IMR-90 (cell line): ENCODE measurements around the gene RSPH3. TPM values are rescaled to one million over a fixed set of nuclear protein-coding genes. Genes with fewer than 3 reads are reported as not detected.

ENCODE experiments used
- ATAC-seq: fragments of 200-7000 bp; cut with Tn5 transposase; 2 replicates; pipeline ENCODE4 v1.9.1; 2020; ENCODE audit warnings: low read depth, mild to moderate bottlenecking, moderate library complexity
- BruUV-seq: library from RNA; stranded (reverse); fragments of 400-500 nt; replicated peaks from 2 replicates; lab custom pipeline; 2021; lab: Mats Ljungman, UMichigan
- CTCF ChIA-PET: fragments of 300-600 bp; formaldehyde crosslinking; extraction: SDS; loops from one replicate; lab custom pipeline; 2021; ENCODE audit warnings: antibody characterized with exemption; lab: Yijun Ruan, JAX
- POLR2A ChIA-PET: fragments of 300-600 bp; sonication (Branson Sonifier 250); formaldehyde crosslinking; loops from one replicate; lab custom pipeline; 2022; ENCODE audit warnings: antibody characterized with exemption; ENCODE audit not compliant: unreplicated experiment; lab: Charles Lee
- DNase-seq: peaks from one replicate; pipeline ENCODE4 v3.0.0; 2013
- H2AFZ ChIP-seq: replicated peaks from 2 replicates; pipeline ENCODE3; 2013; ENCODE audit warnings: low read length, mild to moderate bottlenecking; ENCODE audit not compliant: poor library complexity
- H2AK5ac ChIP-seq: 2 replicates; pipeline ENCODE4 v1.6.1; 2013; ENCODE audit warnings: low read depth, low read length, inconsistent platforms
- H2AK9ac ChIP-seq: replicated peaks from 2 replicates; pipeline ENCODE3; 2013; ENCODE audit warnings: mild to moderate bottlenecking, low read depth, low read length, moderate library complexity; ENCODE audit not compliant: poor library complexity
- H2BK120ac ChIP-seq: 2 replicates; pipeline ENCODE4 v1.6.1; 2013; ENCODE audit warnings: low read depth, low read length, inconsistent platforms
- H2BK15ac ChIP-seq: 3 replicates; pipeline ENCODE4 v1.6.1; 2013; ENCODE audit warnings: low read depth, low read length, inconsistent platforms
- H2BK20ac ChIP-seq: 2 replicates; pipeline ENCODE4 v1.6.1; 2013; ENCODE audit warnings: low read depth, mild to moderate bottlenecking, inconsistent platforms, low read length, moderate library complexity
- H2BK5ac ChIP-seq: 2 replicates; pipeline ENCODE4 v1.6.1; 2013; ENCODE audit warnings: mild to moderate bottlenecking, low read depth, low read length, inconsistent platforms; ENCODE audit not compliant: poor library complexity, severe bottlenecking
- H3K14ac ChIP-seq: replicated peaks from 2 replicates; pipeline ENCODE4 v1.6.1; 2013; ENCODE audit warnings: low read depth, low read length, inconsistent platforms
- H3K18ac ChIP-seq: 2 replicates; pipeline ENCODE4 v1.6.1; 2013; ENCODE audit warnings: low read depth, low read length, control low read depth
- H3K23ac ChIP-seq: 2 replicates; pipeline ENCODE4 v1.6.1; 2013; ENCODE audit warnings: low read depth, low read length, inconsistent platforms
- H3K27ac ChIP-seq: 2 replicates; pipeline ENCODE4 v1.5.1; 2013; ENCODE audit warnings: mild to moderate bottlenecking, control low read depth, low read length; ENCODE audit not compliant: insufficient read depth
- H3K27me3 ChIP-seq: 2 replicates; pipeline ENCODE4 v1.6.1; 2013; ENCODE audit warnings: low read length; ENCODE audit not compliant: control insufficient read depth, insufficient read depth
- H3K36me3 ChIP-seq: 2 replicates; pipeline ENCODE4 v1.6.1; 2013; ENCODE audit warnings: low read length, mixed read lengths; ENCODE audit not compliant: control insufficient read depth, insufficient read depth
- H3K4ac ChIP-seq: 2 replicates; pipeline ENCODE4 v1.6.1; 2013; ENCODE audit warnings: low read depth, low read length, inconsistent platforms
- H3K4me1 ChIP-seq: 2 replicates; pipeline ENCODE4 v1.6.1; 2013; ENCODE audit warnings: low read length, mixed read lengths; ENCODE audit not compliant: control insufficient read depth, insufficient read depth
- H3K4me2 ChIP-seq: 2 replicates; pipeline ENCODE4 v1.6.1; 2013; ENCODE audit warnings: low read depth, mild to moderate bottlenecking, control low read depth, low read length, moderate library complexity
- H3K4me3 ChIP-seq: 2 replicates; pipeline ENCODE4 v1.5.1; 2013; ENCODE audit warnings: low read depth, mild to moderate bottlenecking, control low read depth, low read length, moderate library complexity; ENCODE audit not compliant: insufficient read depth
- H3K56ac ChIP-seq: 2 replicates; pipeline ENCODE4 v1.6.1; 2013; ENCODE audit warnings: low read length, inconsistent platforms; ENCODE audit not compliant: insufficient read depth; ENCODE audit errors: extremely low read depth
- H3K79me1 ChIP-seq, 2 experiments: 2 replicates each; pipeline ENCODE4 v1.6.1; 2013; ENCODE audit warnings: low read length in 2 of 2, inconsistent platforms in 1 of 2, low read depth in 1 of 2
- H3K9ac ChIP-seq: 2 replicates; pipeline ENCODE4 v1.6.1; 2013; ENCODE audit warnings: low read depth, low read length, control low read depth
- H3K9me1 ChIP-seq: 2 replicates; pipeline ENCODE4 v1.6.1; 2013; ENCODE audit warnings: low read length, inconsistent platforms; ENCODE audit not compliant: insufficient read depth
- H3K9me3 ChIP-seq: 2 replicates; pipeline ENCODE4 v1.6.1; 2013; ENCODE audit warnings: low read length; ENCODE audit not compliant: control insufficient read depth, insufficient read depth
- H4K20me1 ChIP-seq: 2 replicates; pipeline ENCODE4 v1.6.1; 2013; ENCODE audit warnings: low read length, inconsistent platforms; ENCODE audit not compliant: insufficient read depth
- H4K5ac ChIP-seq: 2 replicates; pipeline ENCODE4 v1.6.1; 2013; ENCODE audit warnings: mild to moderate bottlenecking, low read depth, low read length, control low read depth
- H4K8ac ChIP-seq, 2 experiments: 2 replicates each; pipeline ENCODE4 v1.6.1; 2013; ENCODE audit warnings: low read depth in 2 of 2, low read length in 2 of 2, control low read depth in 1 of 2, inconsistent platforms in 1 of 2
- H4K91ac ChIP-seq: 2 replicates; pipeline ENCODE4 v1.6.1; 2013; ENCODE audit warnings: low read depth, low read length, inconsistent platforms; ENCODE audit not compliant: insufficient read depth
- CEBPB ChIP-seq: IDR thresholded peaks from 2 replicates; pipeline ENCODE4 v1.6.1; 2012; ENCODE audit warnings: low read depth, low read length, improper control_type of control experiment
- CHD1 ChIP-seq: IDR thresholded peaks from 2 replicates; pipeline ENCODE4 v1.6.1; 2012; ENCODE audit warnings: low read depth, low read length, improper control_type of control experiment
- MAFK ChIP-seq: IDR thresholded peaks from 2 replicates; pipeline ENCODE4 v1.6.1; 2012; ENCODE audit warnings: low read depth, low read length, improper control_type of control experiment
- MAZ ChIP-seq: IDR thresholded peaks from 2 replicates; pipeline ENCODE4 v1.6.1; 2012; ENCODE audit warnings: low read depth, mild to moderate bottlenecking, low read length, improper control_type of control experiment, moderate library complexity, borderline replicate concordance
- MXI1 ChIP-seq: IDR thresholded peaks from 2 replicates; pipeline ENCODE4 v1.6.1; 2012; ENCODE audit warnings: low read depth, mild to moderate bottlenecking, low read length, moderate library complexity, borderline replicate concordance
- NFE2L2 ChIP-seq: fragments of 150-350 bp; IDR thresholded peaks from 2 replicates; pipeline ENCODE4 v1.6.1; 2016; ENCODE audit warnings: low read depth, mild to moderate bottlenecking, low read length
- POLR2A ChIP-seq: IDR thresholded peaks from 2 replicates; pipeline ENCODE4 v1.6.1; 2012; ENCODE audit warnings: mild to moderate bottlenecking, low read depth, low read length
- RAD21 ChIP-seq: IDR thresholded peaks from 2 replicates; pipeline ENCODE4 v1.6.1; 2012; ENCODE audit warnings: low read length, improper control_type of control experiment
- RCOR1 ChIP-seq: IDR thresholded peaks from 2 replicates; pipeline ENCODE4 v1.6.1; 2012; ENCODE audit warnings: mild to moderate bottlenecking, low read length, improper control_type of control experiment; ENCODE audit not compliant: insufficient replicate concordance
- RFX5 ChIP-seq: IDR thresholded peaks from 2 replicates; pipeline ENCODE4 v1.8.0; 2012; ENCODE audit warnings: low read depth, mild to moderate bottlenecking, low read length, moderate library complexity
- SMC3 ChIP-seq: fragments of 150-350 bp; IDR thresholded peaks from 2 replicates; pipeline ENCODE4 v1.6.1; 2016; ENCODE audit warnings: low read depth, mild to moderate bottlenecking, antibody characterized with exemption, low read length, moderate library complexity
- USF2 ChIP-seq: fragments of 150-350 bp; IDR thresholded peaks from 2 replicates; pipeline ENCODE4 v1.6.1; 2017; ENCODE audit warnings: mild to moderate bottlenecking, antibody characterized with exemption, low read length, low read depth
- WGBS, 2 experiments: methylation state at CpG; one replicate each; pipeline versions ENCODE4 v1.1.5 to v1.1.7; 2013; ENCODE audit warnings: missing lambda C conversion rate in 2 of 2; ENCODE audit not compliant: insufficient read length in 1 of 2; ENCODE audit errors: extremely low coverage in 2 of 2; 5-methylcytosine and 5-hydroxymethylcytosine counted together
- dilution Hi-C: fragments of 300-500 bp; cut with HindIII; formaldehyde crosslinking; loops from one replicate; pipeline ENCODE4 v1.14.3; 2018; ENCODE audit warnings: low sequenced_read_pairs; ENCODE audit not compliant: unreplicated experiment
- in situ Hi-C: fragments of 300-500 bp; cut with MboI; formaldehyde crosslinking; loops from 3 replicates; pipeline ENCODE4 v1.14.3; 2019; ENCODE audit warnings: low sequenced_read_pairs, inconsistent platforms, mixed read lengths
- intact Hi-C: fragments of 100-400 bp; cut with micrococcal nuclease; formaldehyde crosslinking; loops from 2 replicates; pipeline ENCODE4 v1.10.0; 2022
- polyA plus RNA-seq, 3 experiments: library from polyadenylated mRNA; depleted of rRNA; stranded (reverse); fragments of >200 nt; gene quantifications; 2 replicates each; pipeline ENCODE4 v1.2.3, GENCODE V29; 2012; ENCODE audit warnings: low replicate concordance in 1 of 3
- total RNA-seq: library from RNA; depleted of rRNA; stranded (reverse); fragments of >200 nt; gene quantifications from 2 replicates; pipeline ENCODE4 v1.2.3, GENCODE V29; 2012

The RSPH3 gene
- total and polyA plus RNA-seq, 2 of the 4 experiments (the other 2 are of a cell fraction), result 1.7 to 3.0 TPM

GRCh38 chr6:158958504-158959386 lies 41.3 kb downstream of the RSPH3 start:
- intact Hi-C loops, result no loop called here
- no peak for ATAC-seq
- Histone ChIP-seq H3K4me1 (no peaks in the 10 kb centered on the region), H2BK5ac (no peak overlapping the region), H3K56ac (no peak overlapping the region), H2BK20ac (no peak overlapping the region), H3K4me2 (no peak overlapping the region), H3K14ac (no peak overlapping the region), H3K4me3 (no peak overlapping the region), H4K5ac (no peak overlapping the region), H4K8ac (no peak overlapping the region), H2BK15ac (no peak overlapping the region), H4K20me1 (no peaks in the 10 kb centered on the region), H3K18ac (no peak overlapping the region), H3K9ac (no peak overlapping the region), H3K23ac (no peak overlapping the region), H4K91ac (no peak overlapping the region), H2AK5ac (no peak overlapping the region), H2AFZ (no peak overlapping the region), H3K79me1 (no peaks in the 10 kb centered on the region), H3K4ac (no peak overlapping the region), H3K9me1 (no peaks in the 10 kb centered on the region), H3K27ac (no peak overlapping the region), H2BK120ac (no peak overlapping the region), H3K36me3 (no peaks in the 10 kb centered on the region), H3K9me3 (no peaks in the 10 kb centered on the region), H2AK9ac (no peak overlapping the region), H3K27me3 (no peaks in the 10 kb centered on the region)
- ChIA-PET POLR2A (no interaction called here), CTCF (interaction anchor here (0.5 kb wide), 1 partner anchor 163 kb away, joined by 4 read pairs; no protein-coding TSS in a partner anchor)
- in situ Hi-C loops, result no loop called here
- no peak for DNase-seq
- no TSS peak for BruUV-seq
- no peak for TF ChIP-seq RAD21
- no peak for TF ChIP-seq NFE2L2
- no peak for TF ChIP-seq MAFK
- TF ChIP-seq RFX5, result no peak
- TF ChIP-seq MAZ, result no peak
- TF ChIP-seq USF2, result no peak
- TF ChIP-seq CEBPB, result no peak
- no peak for TF ChIP-seq MXI1
- TF ChIP-seq RCOR1, result no peak
- TF ChIP-seq CHD1, result no peak
- no peak for TF ChIP-seq POLR2A
- no peak for TF ChIP-seq SMC3
- 93% methylated on average over 3 of the region's 7 CpGs; no CpG with 5 or more reads in 1 of the 2 experiments for WGBS, 2 experiments
- dilution Hi-C loops, result no loop called here
